K562 (cell line): Measurements from ENCODE around the gene FAM168B. TPM values are rescaled to one million over a fixed set of nuclear protein-coding genes. Genes with fewer than 3 reads are reported as not detected.

Experiments
- ARID2 ChIP-seq: fragments of 450-650 bp; IDR thresholded peaks from 2 replicates; pipeline ENCODE4 v1.6.1; 2017; ENCODE audit warnings: antibody characterized with exemption, mild to moderate bottlenecking
- FOXA3 ChIP-seq, 2 experiments: fragments of 450-650 bp in 1 of 2; sonication (generic) in 1 of 2; formaldehyde crosslinking; IDR thresholded peaks in 1 of 2; conservative IDR thresholded peaks in 1 of 2; 2 replicates each; pipeline versions ENCODE4 v1.4.0 to v1.8.0; 2020 to 2022; ENCODE audit warnings: mild to moderate bottlenecking in 2 of 2, missing genetic modification reagents in 1 of 2
- GTF2E2 ChIP-seq: fragments of 200-800 bp; sonication (Bioruptor generic); IDR thresholded peaks from 2 replicates; pipeline ENCODE4 v1.6.1; 2016; ENCODE audit warnings: missing genetic modification characterization, missing compliant biosample characterization
- HNRNPL ChIP-seq: fragments of 200-400 bp; formaldehyde crosslinking; IDR thresholded peaks from 2 replicates; pipeline ENCODE4 v1.6.1; 2017; ENCODE audit warnings: low read depth, mild to moderate bottlenecking, low read length
- HNRNPLL ChIP-seq: fragments of 200-400 bp; formaldehyde crosslinking; IDR thresholded peaks from 2 replicates; pipeline ENCODE4 v1.6.1; 2017; ENCODE audit warnings: low read length, low read depth, mild to moderate bottlenecking; ENCODE audit not compliant: poor library complexity, severe bottlenecking
- JUND ChIP-seq, 2 experiments: IDR thresholded peaks; 2 replicates in 1 of 2; 3 replicates in 1 of 2; pipeline ENCODE4 v1.6.1; 2011; ENCODE audit warnings: borderline replicate concordance in 2 of 2, low read depth in 2 of 2, low read length in 2 of 2, improper control_type of control experiment in 1 of 2, missing biosample characterization in 1 of 2, missing genetic modification characterization in 1 of 2, missing genetic modification reagents in 1 of 2
- MTA1 ChIP-seq: fragments of 450-650 bp; IDR thresholded peaks from 2 replicates; pipeline ENCODE4 v1.6.1; 2017; ENCODE audit warnings: borderline replicate concordance
- MYC ChIP-seq, 2 experiments: fragments of 250-450 bp in 1 of 2; sonication (Bioruptor Pico) in 1 of 2; IDR thresholded peaks; 2 replicates each; pipeline versions ENCODE4 v1.5.1 to v1.6.1; 2012 to 2021; ENCODE audit warnings: low read depth in 2 of 2, borderline replicate concordance in 1 of 2, improper control_type of control experiment in 1 of 2, low read length in 1 of 2, mild to moderate bottlenecking in 1 of 2, moderate library complexity in 1 of 2
- NFYB ChIP-seq: IDR thresholded peaks from 2 replicates; pipeline ENCODE4 v1.6.1; 2011; ENCODE audit warnings: mild to moderate bottlenecking, moderate library complexity; ENCODE audit not compliant: insufficient read length; ENCODE audit errors: extremely low read depth
- POLR2G ChIP-seq: fragments of 200-400 bp; formaldehyde crosslinking; IDR thresholded peaks from 2 replicates; pipeline ENCODE4 v1.6.1; 2017; ENCODE audit warnings: low read depth, mild to moderate bottlenecking, antibody characterized with exemption, low read length, moderate library complexity
- POLR2H ChIP-seq: IDR thresholded peaks from 2 replicates; pipeline ENCODE4 v1.6.1; 2016; ENCODE audit warnings: missing genetic modification characterization, low read depth, mild to moderate bottlenecking, control low read depth, missing compliant biosample characterization, moderate library complexity
- SIRT6 ChIP-seq: IDR thresholded peaks from one replicate; pipeline ENCODE4 v1.6.1; 2012; ENCODE audit warnings: low read depth, mild to moderate bottlenecking, control low read depth, inconsistent platforms, low read length, moderate library complexity
- SMAD4 ChIP-seq: fragments of 250-450 bp; sonication (Bioruptor Pico); conservative IDR thresholded peaks from 2 replicates; pipeline ENCODE4 v1.8.0; 2021; ENCODE audit warnings: inconsistent platforms, mild to moderate bottlenecking, moderate library complexity
- SMARCB1 ChIP-seq: IDR thresholded peaks from 2 replicates; pipeline ENCODE4 v1.6.1; 2011; ENCODE audit warnings: improper control_type of control experiment, low read depth; ENCODE audit not compliant: insufficient read length
- SOX6 ChIP-seq: fragments of 450-650 bp; IDR thresholded peaks from 2 replicates; pipeline ENCODE4 v1.6.1; 2014; ENCODE audit warnings: mild to moderate bottlenecking
- TFAM ChIP-seq: fragments of 250-450 bp; sonication (Bioruptor Pico); conservative IDR thresholded peaks from 2 replicates; pipeline ENCODE4 v1.5.0; 2021; ENCODE audit warnings: mild to moderate bottlenecking, moderate library complexity
- TFE3 ChIP-seq: fragments of 450-650 bp; formaldehyde crosslinking; IDR thresholded peaks from 2 replicates; pipeline ENCODE4 v1.4.0; 2020; ENCODE audit warnings: mild to moderate bottlenecking, mixed read lengths
- ZNF584 ChIP-seq: fragments of 200-800 bp; sonication (Bioruptor generic); IDR thresholded peaks from 2 replicates; pipeline ENCODE4 v1.6.1; 2016; ENCODE audit warnings: low read depth, mild to moderate bottlenecking, missing genetic modification characterization, missing compliant biosample characterization
- ZNF644 ChIP-seq: fragments of 200-800 bp; sonication (Bioruptor generic); IDR thresholded peaks from 2 replicates; pipeline ENCODE4 v1.6.1; 2016; ENCODE audit warnings: low read depth, missing genetic modification characterization, missing compliant biosample characterization
- polyA plus RNA-seq, 8 experiments: library from polyadenylated mRNA; depleted of rRNA in 4 of 8; stranded (reverse) in 5 of 8; unstranded in 3 of 8; fragments of >200 nt; fragmentation: Nextera tagmentation in 2 of 8; fragmentation: Illumina TruSeq in 1 of 8; extraction: Ambion mirVana in 2 of 8; extraction: Trizol in 1 of 8; gene quantifications; 2 replicates each; pipeline versions ENCODE4 v1.2.1 to v1.2.3, GENCODE V29; 2011 to 2014; ENCODE audit warnings: inconsistent platforms in 1 of 8, missing spikeins in 1 of 8
- total RNA-seq, 7 experiments: library from RNA; depleted of rRNA in 6 of 7; stranded (reverse); fragments of >200 nt in 6 of 7; fragmentation: Illumina TruSeq in 2 of 7; extraction: Trizol in 2 of 7; gene quantifications; 2 replicates each; pipeline versions ENCODE4 v1.2.1 to v1.2.3, GENCODE V29; 2011 to 2021; ENCODE audit warnings: low replicate concordance in 1 of 7
- TF ChIP-seq, protein P1 (sequence below): fragments of 250-450 bp; sonication (Bioruptor Pico); IDR thresholded peaks from 2 replicates; pipeline ENCODE4 v1.9.0; 2021; ENCODE audit warnings: mild to moderate bottlenecking
- TF ChIP-seq, protein P2 (sequence below): fragments of 250-450 bp; sonication (Bioruptor Pico); IDR thresholded peaks from 2 replicates; pipeline ENCODE4 v1.8.0; 2022; ENCODE audit warnings: moderate library complexity, mild to moderate bottlenecking, inconsistent platforms

FAM168B gene
- total and polyA plus RNA-seq, 9 of the 15 experiments (the other 6 are each of a cell fraction or from before 2014, with no cell fraction given): 3.3 to 76.0 (median 46.1) TPM

DNA sequence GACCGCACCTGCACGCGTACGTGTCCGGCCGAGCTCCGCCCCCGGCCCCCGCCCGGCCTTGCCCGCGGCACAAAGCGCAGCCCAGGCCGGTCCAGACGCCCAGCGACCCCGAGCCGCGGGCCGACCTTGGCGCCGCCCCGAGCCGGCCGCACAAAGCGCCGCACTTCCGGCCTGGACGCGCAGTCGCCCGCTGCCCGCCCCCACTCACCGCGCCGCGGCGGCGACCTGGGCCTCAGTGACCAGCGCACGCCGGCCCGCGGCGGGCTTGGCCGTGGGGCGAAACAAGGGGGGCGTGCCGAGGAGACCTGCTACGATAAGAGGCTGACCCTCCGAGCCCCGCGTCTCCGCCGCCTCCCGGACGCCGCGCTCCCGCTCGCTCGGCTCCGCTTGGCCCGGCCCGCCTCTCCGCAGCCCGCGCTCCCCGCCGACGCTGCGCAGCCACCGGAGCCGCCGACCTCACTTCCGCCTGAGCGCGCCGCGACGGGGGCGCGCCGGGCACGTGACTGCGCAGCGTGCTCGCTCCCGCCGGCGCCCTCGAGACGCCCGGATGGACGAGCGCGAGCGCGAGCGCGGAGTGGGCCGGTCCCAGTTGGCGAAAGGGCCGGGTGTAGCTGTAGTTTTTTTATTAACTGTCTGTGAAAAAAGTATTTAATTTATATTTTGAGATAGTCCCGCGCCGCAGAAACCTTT is at the start of gene FAM168B (continued):
- no peak for TF ChIP-seq SIRT6
- no peak for TF ChIP-seq HNRNPL
- peak; percentile 92 for TF ChIP-seq SMAD4 (CRISPR knock-in tag)
- peak; percentile 61 for TF ChIP-seq MYC (IDR thresholded peaks at IDR 0.05; ENCODE audit: low read depth, low read length)
- no peak for TF ChIP-seq MYC (CRISPR knock-in tag; IDR thresholded peaks at IDR 0.05; ENCODE audit: borderline replicate concordance, low read depth)
- peak; percentile 57; the same call in 1 of the 2 replicates for TF ChIP-seq SOX6
- TF ChIP-seq ARID2: no peak
- TF ChIP-seq, protein P1, sequence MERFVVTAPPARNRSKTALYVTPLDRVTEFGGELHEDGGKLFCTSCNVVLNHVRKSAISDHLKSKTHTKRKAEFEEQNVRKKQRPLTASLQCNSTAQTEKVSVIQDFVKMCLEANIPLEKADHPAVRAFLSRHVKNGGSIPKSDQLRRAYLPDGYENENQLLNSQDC (CRISPR knock-in tag): no peak
- peak; percentile 80 for TF ChIP-seq ZNF584 (CRISPR knock-in tag)
- TF ChIP-seq TFE3 (CRISPR knock-in tag): peak; percentile 93
- TF ChIP-seq SMARCB1: no peak
- no peak for TF ChIP-seq MTA1
- TF ChIP-seq, protein P2, sequence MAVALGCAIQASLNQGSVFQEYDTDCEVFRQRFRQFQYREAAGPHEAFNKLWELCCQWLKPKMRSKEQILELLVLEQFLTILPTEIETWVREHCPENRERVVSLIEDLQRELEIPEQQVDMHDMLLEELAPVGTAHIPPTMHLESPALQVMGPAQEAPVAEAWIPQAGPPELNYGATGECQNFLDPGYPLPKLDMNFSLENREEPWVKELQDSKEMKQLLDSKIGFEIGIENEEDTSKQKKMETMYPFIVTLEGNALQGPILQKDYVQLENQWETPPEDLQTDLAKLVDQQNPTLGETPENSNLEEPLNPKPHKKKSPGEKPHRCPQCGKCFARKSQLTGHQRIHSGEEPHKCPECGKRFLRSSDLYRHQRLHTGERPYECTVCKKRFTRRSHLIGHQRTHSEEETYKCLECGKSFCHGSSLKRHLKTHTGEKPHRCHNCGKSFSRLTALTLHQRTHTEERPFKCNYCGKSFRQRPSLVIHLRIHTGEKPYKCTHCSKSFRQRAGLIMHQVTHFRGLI (CRISPR knock-in tag): no peak
- 0 out of 2 replicates have a peak, but pooled peaks have one; percentile 33 for TF ChIP-seq JUND (IDR thresholded peaks at IDR 0.05; ENCODE audit: borderline replicate concordance, low read depth, low read length)
- no peak; the same call in 2 of the 3 replicates for TF ChIP-seq JUND (tag; IDR thresholded peaks at IDR 0.05; ENCODE audit: borderline replicate concordance, low read depth, low read length)
- no peak for TF ChIP-seq NFYB
- TF ChIP-seq ZNF644 (tag): peak; percentile 87; the same call in 1 of the 2 replicates
- TF ChIP-seq POLR2G: peak; percentile 96
- TF ChIP-seq GTF2E2 (tag): peak; percentile 80; the same call in 1 of the 2 replicates
- TF ChIP-seq TFAM (CRISPR knock-in tag): no peak
- TF ChIP-seq POLR2H (tag): peak; percentile 91
- 0 out of 4 replicates have a peak, but pooled peaks of 1 of the 2 experiments have one; percentile 19 for TF ChIP-seq FOXA3 (CRISPR knock-in tag; conservative IDR thresholded peaks at IDR 0.05 in 1 of 2, IDR thresholded peaks at IDR 0.05 in 1 of 2)
- peak; percentile 93 for TF ChIP-seq HNRNPLL
